Erythroblast (primary cell): ENCODE measurements around the gene PLCH2.

ENCODE experiments used
- DNase-seq, 2 experiments: peaks; one replicate each; lab custom pipeline; 2025; lab: John Stamatoyannopoulos, UW
- GATA1 ChIP-seq: IDR thresholded peaks from 2 replicates; pipeline ENCODE4 v1.6.1; 2011; ENCODE audit warnings: low read depth, mild to moderate bottlenecking, control low read depth, low read length, moderate library complexity
- POLR2A ChIP-seq: IDR thresholded peaks from 2 replicates; pipeline ENCODE4 v1.6.1; 2011; ENCODE audit warnings: mild to moderate bottlenecking, low read length

Gene PLCH2

DNA sequence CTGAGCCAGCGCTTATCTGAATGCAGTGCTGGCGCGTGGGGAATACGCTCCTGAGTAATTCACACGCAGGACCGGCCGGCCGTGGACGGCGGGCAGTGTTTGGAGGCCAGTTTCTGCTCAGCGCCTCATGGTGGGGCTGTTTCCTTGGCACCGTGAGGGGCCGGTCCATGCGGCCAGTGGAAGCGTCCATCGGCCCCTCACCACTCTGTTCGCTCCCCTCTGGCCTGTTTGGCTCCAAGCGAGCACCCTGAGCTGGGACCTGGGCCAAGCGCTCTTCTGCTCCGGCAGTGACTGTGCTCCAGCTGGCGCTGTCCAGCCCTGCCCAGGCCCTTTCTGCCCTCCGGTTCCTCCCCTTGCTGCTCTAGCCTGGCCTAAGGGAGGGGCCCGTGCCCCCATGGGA, 16.3 kb upstream of the PLCH2 start:
- DNase-seq: no peak
- TF ChIP-seq GATA1 (no peak), POLR2A (no peak)

DNA sequence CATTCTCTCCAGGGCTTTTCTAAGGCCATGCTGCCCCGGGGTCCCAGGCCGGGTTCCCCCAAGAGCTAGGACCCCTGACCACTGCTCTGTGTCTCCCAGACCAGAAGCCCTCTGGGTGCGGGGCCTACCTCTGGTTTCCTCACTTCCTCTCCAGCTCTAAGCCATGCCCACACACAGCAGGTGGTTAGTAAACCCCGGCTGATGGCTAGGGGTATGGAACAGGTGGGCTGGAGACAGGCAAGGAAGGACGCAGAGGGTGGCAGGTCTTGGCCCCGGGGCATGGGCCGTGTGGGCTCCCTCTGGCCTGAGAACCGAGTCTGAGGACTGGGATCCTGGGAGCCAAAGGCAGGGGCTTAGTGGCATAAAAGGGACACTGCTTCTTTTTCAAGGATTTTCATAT, 15.9 kb upstream of the PLCH2 start:
- DNase-seq: no peak
- TF ChIP-seq POLR2A (no peak), GATA1 (no peak)

- no peak for DNase-seq
- TF ChIP-seq GATA1 (no peak), POLR2A (no peak)
Measured at GRCh38 chr1:2460996-2461751, 14.9 kb upstream of the PLCH2 start.

- TF ChIP-seq GATA1: no peak
- TF ChIP-seq POLR2A: no peak
- DNase-seq: no peak
Measured at GRCh38 chr1:2462819-2463218, 13.3 kb upstream of the PLCH2 start.

- DNase-seq: no peak
Measured at GRCh38 chr1:2463396-2463795, 12.7 kb upstream of the PLCH2 start.

DNA sequence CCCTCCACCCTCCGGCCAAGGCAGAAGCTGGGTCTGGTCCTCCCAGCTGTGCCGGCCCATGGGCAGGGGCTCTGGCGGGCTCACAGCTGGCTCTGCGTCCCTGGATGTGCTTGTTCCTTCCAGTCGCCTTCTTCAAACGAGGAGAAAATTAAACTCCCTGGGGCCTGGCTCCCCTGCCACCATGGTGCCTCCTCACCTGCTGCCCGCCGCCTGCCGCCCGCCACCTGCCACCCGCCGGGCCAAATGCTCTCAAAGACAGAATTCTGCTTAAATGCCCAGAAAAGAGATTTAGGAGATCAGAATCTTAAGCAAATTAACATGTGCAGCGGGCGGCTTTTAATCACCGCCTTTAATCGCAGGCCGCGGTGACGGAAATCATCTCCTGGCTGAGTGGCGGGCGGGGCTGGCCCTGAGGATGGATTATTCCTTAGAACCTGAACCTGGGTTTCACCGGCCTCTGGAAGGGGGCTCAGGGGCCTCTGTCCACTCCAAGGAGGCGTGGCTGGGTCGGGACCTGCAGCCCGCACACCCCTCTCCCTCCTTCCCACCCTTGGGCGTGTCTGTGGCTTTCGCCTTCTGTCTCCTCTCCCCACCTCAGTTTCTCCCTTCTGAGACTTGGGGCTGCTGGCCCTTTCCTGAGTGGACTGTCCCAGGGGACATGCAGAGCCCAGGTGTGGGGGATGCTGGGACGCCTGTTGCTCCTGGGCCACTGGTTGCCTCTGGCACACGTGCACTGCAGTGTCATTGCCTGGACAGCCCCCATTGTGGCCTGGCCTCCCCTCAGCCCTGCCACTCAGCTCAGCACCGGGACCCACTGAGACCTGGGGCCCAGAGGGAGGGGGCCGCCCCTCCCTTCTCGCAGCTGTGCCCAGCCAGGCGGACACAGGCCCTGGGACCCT, 10.5 kb upstream of the PLCH2 start:
- TF ChIP-seq POLR2A (no peak), GATA1 (no peak)
- DNase-seq: no peak

More at GRCh38 chr1:2463396-2463795, 12.7 kb upstream of the PLCH2 start:
- TF ChIP-seq GATA1 (no peak), POLR2A (no peak)

- DNase-seq: no peak
- no peak for TF ChIP-seq POLR2A
- no peak for TF ChIP-seq GATA1
Measured at GRCh38 chr1:2466270-2466665, 9.8 kb upstream of the PLCH2 start.

- TF ChIP-seq GATA1 (no peak), POLR2A (no peak)
- DNase-seq: peak; percentile 24 to 25
Measured at GRCh38 chr1:2466958-2467554, 9.0 kb upstream of the PLCH2 start.

DNA sequence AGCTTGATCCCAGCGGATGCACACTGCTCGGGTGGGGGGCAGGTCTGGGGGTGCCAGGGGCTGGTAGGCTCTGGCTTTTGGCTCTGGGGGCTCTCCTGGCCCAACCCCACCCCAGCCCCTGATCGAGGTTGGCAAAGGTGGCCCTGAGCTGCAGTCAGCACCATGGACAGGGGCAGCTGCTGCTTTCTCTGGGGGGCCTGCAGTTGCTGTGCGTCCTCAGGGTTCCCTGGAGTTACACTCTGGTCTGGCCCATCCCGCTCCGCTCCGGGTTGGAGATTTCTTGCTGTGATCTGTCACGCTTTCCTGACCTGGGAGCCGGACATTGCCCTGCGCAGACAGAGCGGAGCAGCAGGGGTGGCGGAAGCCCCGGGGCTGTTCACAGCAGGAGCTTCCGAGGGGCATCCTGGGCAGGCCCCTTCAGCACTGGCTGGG, 8.0 kb upstream of the PLCH2 start:
- TF ChIP-seq POLR2A: no peak
- no peak for TF ChIP-seq GATA1
- peak; percentile 28 to 39 for DNase-seq

DNA sequence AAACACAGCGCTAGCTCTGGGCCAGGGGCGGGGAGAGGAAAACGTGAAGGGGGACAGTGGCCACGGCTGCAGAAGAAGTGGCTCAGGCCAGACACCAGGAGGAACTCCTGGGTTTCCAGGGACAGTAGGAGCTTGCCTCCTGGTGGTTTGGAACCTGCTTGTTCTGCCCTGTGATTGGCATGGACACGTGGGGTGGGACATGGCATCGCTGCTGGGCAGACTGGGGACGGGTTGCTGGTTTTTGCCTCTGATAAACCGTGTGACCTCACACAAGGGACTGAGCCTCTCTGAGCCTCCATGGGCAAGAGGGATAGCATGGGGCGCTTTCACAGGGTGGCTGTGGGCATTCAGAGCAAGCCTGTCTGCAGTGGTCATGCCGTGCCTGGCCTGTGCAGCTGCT, 7.5 kb upstream of the PLCH2 start:
- DNase-seq: no peak
- TF ChIP-seq GATA1: no peak

DNA sequence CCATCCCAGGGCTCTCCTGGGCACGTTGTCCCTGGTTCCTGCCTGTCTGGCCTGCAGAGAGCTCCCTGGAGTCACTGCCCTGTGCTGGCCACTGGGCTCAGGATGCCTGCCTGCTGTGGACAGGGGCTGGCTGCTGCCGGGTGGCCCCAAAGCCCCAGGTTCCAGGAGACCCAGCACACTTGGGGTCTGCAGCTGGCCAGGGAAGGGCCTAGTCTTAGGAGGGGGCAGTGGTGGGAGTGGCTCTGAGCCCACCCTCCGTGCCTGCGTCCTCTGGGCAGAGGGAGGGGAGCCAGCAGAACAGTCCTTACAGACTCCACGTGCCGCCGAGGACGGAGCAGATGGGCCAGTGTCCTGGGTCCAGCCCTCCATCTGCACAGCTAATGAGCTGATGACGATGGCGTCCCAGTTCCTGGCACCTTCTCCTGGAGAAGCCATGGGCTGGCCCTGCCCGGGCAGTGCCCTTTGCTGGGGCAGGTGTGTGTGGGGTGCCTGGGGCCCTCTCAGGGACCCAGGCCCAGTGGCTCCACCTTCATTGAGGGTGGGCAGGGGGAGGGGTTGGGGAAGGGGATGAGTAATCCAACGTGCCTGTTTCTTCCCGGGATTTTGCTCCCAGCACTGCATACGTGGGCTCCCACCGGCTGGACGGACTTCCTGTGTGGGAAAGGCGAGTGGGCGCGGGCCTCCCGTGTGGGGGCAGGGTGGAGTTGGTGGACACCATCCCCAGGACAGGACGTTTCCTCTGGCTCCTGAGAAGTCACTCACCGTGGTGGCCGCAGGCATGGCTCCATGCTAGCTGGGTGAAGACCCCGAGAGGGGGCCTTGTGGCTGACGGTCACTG, 6.8 kb upstream of the PLCH2 start:
- TF ChIP-seq POLR2A: no peak
- no peak for TF ChIP-seq GATA1
- no peak for DNase-seq

DNA sequence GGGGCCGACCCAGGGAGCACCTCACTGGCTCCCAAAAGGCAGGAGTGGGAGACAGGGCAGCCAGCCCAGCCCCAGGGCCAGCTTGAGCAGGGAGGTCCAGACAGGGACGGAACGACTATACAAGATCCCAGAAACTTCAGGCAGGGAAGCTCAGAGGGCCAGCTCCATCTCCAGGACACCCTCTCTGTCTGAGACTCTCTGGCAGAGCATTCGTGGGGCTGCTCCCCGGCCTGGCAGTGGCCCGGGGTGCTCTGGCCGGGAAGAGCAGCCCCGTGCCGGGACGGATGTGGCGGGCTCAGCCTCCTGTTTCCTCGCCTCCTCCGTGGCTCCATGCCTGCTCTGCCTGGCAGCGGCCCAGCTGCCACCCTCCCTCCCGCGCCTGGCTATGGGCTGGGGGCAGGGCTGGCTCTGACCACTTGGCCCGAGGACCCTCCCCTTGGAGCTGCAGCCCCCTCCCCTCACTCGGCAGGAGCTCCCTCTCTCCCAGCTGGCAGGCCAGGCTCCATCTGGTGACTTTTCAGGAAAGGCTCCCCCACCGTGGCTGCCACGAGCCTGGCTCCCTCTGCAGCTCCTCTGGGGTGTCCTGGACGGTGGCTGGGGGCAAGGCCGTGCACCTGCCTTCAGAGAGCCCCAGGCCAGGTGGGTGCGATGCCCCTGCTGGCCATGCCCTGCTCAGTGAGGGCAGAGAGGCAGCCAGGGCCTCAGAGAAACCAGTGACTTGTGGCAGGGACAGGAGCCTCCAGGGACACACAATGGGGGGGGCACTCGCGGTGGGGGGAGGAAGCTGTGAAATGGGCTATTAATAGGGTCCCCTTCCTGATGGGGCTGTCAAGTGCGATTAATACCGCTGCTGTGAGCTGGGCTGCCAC, 5.6 kb upstream of the PLCH2 start:
- no peak for DNase-seq
- no peak for TF ChIP-seq POLR2A
- no peak for TF ChIP-seq GATA1
